ENCODE data around the gene FIS1.

GRCh38 chr7:101226721-101227120 lies 18.2 kb downstream of the FIS1 start:
- TF ChIP-seq, protein P1, sequence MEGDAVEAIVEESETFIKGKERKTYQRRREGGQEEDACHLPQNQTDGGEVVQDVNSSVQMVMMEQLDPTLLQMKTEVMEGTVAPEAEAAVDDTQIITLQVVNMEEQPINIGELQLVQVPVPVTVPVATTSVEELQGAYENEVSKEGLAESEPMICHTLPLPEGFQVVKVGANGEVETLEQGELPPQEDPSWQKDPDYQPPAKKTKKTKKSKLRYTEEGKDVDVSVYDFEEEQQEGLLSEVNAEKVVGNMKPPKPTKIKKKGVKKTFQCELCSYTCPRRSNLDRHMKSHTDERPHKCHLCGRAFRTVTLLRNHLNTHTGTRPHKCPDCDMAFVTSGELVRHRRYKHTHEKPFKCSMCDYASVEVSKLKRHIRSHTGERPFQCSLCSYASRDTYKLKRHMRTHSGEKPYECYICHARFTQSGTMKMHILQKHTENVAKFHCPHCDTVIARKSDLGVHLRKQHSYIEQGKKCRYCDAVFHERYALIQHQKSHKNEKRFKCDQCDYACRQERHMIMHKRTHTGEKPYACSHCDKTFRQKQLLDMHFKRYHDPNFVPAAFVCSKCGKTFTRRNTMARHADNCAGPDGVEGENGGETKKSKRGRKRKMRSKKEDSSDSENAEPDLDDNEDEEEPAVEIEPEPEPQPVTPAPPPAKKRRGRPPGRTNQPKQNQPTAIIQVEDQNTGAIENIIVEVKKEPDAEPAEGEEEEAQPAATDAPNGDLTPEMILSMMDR (IDR thresholded peaks at IDR 0.05) = no peak
- TF ChIP-seq EP300 (IDR thresholded peaks at IDR 0.05) (no peak), POLR2A (IDR thresholded peaks at IDR 0.05) (no peak)
